Activated gamma-delta T cell treated with anti-CD3 and anti-CD28 coated beads, Interleukin-2, amount 50 U/mL, for 16 hours (primary cell): ENCODE results near the gene NFATC3.
A peak's percentile ranks its signal among the peaks of the same experiment; 100 is the strongest.

Source experiments
- DNase-seq: peaks from one replicate; pipeline ENCODE4 v3.0.0-alpha.2; 2020; ENCODE audit warnings: low read depth

Gene NFATC3

GRCh38 chr16:68251832-68252231 lies 166.7 kb downstream of the NFATC3 start:
- no peak for DNase-seq

DNA sequence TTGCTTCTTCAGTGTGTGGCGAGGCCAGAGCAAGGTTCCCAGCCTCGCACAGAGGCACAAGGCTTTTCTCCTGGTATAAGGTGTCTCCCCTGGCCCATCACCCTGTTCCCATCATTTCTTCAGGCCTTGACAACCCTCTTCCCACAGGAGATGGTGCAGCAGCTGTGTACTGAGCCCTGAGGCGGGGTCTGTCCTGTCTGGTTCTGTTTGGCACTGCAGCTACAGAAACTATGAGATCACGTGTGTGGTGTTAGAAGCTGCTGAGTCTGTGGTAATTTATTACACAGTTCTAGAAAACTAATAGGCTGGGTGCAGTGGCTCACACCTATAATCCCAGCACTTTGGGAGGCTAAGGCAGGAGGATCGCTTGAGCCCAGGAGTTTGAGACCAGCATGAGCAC lies 167.2 kb downstream of the NFATC3 start:
- no peak for DNase-seq

GRCh38 chr16:68253721-68254120 lies 168.6 kb downstream of the NFATC3 start:
- DNase-seq = no peak

DNA sequence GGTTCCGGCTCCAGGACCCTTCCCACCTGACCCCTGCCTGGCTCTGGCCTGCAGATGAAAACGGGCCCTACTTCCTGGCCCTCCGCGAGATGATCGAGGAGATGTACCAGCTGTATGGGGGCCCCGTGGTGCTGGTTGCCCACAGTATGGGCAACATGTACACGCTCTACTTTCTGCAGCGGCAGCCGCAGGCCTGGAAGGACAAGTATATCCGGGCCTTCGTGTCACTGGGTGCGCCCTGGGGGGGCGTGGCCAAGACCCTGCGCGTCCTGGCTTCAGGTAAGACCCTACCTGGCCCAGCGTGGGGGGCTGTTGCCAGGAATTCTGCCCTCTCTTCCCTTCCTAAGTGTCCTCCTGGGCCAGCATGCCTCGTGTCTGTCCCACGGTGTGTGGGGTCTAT lies 170.5 kb downstream of the NFATC3 start:
- DNase-seq = no peak

GRCh38 chr16:68257251-68257905 lies 172.2 kb downstream of the NFATC3 start:
- no peak for DNase-seq

- DNase-seq = no peak
Measured at GRCh38 chr16:68257906-68258800, 173.0 kb downstream of the NFATC3 start.

- DNase-seq = no peak
Measured at GRCh38 chr16:68259007-68259825, 174.0 kb downstream of the NFATC3 start.

DNA sequence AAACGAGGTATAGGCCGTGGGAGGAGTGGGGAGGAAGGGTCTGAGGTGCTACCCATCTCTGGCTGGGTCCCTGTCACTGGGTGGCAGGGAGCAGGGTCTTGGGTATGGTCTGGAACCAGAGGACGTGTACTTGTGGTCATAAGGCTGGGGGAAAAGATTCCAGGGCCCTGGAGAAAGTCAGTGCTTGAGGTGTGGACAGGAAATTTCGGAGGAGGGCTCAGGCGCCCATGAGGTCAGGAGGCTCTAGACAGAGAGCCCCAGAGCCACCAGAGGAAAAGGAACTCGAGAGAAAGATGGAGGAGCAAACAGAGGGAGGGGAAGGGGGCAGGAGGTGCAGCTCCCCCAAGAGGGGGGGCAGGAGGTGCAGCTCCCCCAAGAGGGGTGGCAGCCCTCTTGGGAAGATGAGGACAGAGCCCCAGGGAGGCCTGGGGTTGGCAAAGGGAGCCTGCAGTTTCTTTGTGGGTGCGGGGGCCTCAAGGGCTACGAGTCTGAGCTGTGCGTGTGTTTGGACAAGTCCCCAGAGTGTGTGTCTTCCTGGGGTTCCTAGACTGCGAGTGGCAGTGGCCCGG lies 178.5 kb downstream of the NFATC3 start:
- no peak for DNase-seq

- peak; percentile 72 for DNase-seq
Measured at GRCh38 chr16:68264128-68265077, 179.2 kb downstream of the NFATC3 start, which contains the start of gene SLC7A6. SLC7A6 (plus strand) TSS chr16:68264526; CDS start chr16:68274727, 10,201 bp downstream.

DNA sequence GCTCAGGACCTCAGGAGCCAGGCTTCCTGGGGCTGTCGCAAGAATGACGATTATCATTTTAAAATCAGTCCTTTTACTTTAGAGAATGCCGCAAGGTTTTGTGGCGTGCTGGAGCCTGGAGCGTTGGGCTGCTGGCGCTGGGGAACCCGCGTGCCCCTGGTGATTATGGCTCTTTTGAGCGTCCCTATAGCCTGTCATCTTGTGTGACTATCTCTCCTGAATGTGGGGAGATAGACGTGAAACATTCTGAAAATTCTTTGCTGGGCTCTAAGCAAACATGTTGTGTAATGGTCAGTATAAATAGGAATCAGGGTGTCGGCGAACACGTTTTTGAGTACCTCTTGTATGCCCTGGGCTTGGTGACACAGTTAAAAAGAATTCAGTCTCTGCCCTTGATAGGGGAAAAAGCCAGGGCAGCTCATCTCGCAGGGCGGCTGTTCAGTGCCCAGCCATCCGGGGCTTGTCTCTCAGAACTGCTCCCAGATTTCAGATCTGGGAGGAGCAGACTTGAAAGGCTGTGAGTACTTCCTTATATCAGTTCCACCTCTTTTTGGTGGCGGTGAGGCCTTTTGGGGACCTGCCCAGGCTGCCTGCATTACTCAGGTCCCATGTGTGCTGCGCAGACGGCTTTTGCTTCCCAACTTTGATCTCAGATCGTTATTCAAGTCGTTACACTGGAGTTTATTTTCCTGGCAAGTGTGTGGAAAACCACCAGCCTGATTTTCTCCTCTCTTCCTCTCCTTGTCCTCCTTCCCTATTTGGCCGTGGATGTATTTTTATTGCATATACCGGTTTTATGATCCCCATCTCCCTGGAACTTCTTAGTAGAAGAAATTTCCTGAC lies 180.1 kb downstream of the NFATC3 start:
- DNase-seq = no peak

DNA sequence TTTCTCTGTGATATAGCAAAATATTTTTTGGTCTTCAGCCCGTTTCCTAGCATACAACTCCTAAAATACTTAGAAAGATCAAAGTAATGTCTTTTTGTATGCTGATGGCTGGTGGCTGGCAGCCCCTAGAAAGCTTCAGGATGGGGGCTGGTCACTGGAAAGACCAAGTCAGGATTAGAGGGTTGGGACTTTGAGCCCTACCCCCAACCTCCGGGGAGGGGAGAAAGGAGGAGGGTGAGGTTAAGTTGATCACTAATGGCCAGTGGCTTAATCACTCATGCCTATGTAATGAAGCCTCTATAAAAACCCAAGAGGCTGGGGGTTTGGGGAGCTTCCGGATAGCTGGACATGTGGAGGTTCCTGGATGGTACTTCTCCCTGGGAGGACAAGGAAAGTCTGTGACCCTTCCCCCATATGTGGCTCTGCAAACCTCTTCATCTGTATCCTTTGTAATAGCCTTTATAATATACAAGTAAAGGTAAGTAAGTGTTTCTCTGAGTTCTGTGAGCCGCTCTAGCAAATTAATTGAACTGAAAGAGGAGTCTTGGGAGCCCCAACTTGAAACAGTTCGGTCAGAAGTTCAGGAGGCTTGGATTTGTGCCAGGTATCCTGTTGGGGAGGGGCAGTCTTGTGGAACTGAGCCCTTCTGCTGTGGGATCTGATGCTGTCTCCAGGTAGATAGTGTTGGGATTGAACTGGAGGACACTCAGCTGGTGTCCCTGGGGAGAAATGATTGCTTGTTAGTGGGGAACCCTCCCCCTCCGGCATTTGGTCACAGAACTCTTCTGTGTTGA lies 182.6 kb downstream of the NFATC3 start:
- no peak for DNase-seq

GRCh38 chr16:68269793-68270192 lies 184.6 kb downstream of the NFATC3 start:
- no peak for DNase-seq

- no peak for DNase-seq
Measured at GRCh38 chr16:68270353-68270752, 185.2 kb downstream of the NFATC3 start.

GRCh38 chr16:68272507-68273209 lies 187.5 kb downstream of the NFATC3 start:
- no peak for DNase-seq

GRCh38 chr16:68273459-68273858 lies 188.3 kb downstream of the NFATC3 start:
- no peak for DNase-seq

DNA sequence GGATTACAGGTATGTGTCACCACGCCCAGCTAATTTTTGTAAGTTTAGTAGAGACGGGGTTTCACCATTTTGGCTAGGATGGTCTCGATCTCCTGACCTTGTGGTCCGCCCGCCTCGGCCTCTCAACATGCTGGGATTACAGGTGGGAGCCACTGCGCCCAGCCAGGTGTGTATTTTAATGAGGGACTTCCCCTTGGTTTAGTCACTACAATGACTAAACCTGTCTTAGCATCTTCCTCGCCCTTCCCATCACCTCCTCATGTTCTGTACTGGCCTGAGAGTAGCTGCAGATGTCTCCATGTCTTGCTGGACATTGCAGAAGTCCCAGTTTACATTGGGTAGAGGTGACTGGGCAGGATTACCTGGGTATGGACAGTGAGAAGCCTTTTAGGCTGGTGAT lies 188.7 kb downstream of the NFATC3 start:
- DNase-seq = no peak

DNA sequence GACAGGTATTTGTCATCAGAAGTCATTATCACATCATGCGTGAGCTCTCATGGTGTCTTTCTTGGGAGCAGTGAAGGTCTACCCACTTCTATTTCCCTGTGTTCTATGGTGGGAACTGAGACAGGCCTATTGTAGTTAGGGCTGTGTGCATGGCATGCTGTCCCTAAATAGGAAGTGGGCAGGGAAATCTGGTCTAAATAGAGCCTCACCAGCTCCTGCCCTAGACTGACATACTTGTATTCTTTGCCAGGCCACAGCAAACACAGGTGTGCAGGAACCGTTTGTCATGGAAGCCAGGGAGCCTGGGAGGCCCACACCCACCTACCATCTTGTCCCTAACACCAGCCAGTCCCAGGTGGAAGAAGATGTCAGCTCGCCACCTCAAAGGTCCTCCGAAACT lies 189.3 kb downstream of the NFATC3 start:
- no peak for DNase-seq

DNA sequence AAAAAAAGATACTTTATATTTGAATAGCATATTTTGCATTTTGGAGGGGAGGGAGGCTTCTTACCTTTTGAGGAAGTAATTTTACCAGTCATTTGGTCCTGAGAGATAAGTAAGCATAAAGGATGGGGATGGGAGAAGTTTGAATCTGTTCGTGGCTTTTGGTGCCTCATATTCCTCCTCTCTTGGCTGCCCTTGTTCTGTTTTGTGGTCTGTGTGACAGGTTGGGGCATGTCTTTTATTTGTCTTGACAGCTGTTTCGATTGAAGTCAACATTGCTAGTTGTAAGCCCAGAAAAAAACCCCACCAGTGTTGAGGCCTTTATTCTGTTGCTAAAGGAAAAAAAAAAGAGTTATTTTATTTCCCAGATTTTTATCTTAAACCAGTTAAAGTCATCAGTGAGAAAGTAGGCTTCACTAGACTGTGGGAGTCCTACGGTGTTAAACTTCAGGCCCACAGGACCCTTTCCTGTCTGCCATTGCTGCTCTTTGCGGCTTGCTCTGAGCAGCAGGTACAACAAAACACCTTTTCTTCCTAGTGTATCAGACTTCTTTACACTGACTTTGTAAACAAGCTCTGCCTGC lies 190.5 kb downstream of the NFATC3 start:
- DNase-seq = no peak
